Uterus (tissue), 4 donors: Measurements from ENCODE around the gene COL5A1. TPM values are rescaled to one million over a fixed set of nuclear protein-coding genes. Genes with fewer than 3 reads are reported as not detected.

Experiments used
- DNase-seq, 2 donors: peaks; one replicate each; pipeline ENCODE4 v3.0.0-alpha.2; 2019 to 2020
- H3K27ac ChIP-seq, 2 donors: fragments of 200-600 bp; sonication (generic); 1 replicate in 1 of 2; 2 replicates in 1 of 2; pipeline ENCODE4 v1.5.1; 2016 to 2018
- H3K27me3 ChIP-seq, 2 donors: fragments of 200-600 bp; sonication (generic); one replicate each; pipeline ENCODE4 v1.5.1; 2018 to 2019; ENCODE audit warnings: control low read depth in 1 of 2
- H3K36me3 ChIP-seq, 2 donors: fragments of 200-600 bp; sonication (generic); one replicate each; pipeline ENCODE4 v1.5.1; 2019; ENCODE audit warnings: control low read depth in 1 of 2
- H3K4me1 ChIP-seq, 2 donors: fragments of 200-600 bp; sonication (generic); one replicate each; pipeline ENCODE4 v1.5.1; 2018 to 2019; ENCODE audit warnings: control low read depth in 1 of 2
- H3K4me3 ChIP-seq, 2 donors: fragments of 200-600 bp; sonication (generic); 1 replicate in 1 of 2; 2 replicates in 1 of 2; pipeline ENCODE4 v1.5.1; 2018 to 2019; ENCODE audit warnings: mild to moderate bottlenecking in 1 of 2
- H3K9me3 ChIP-seq, 2 donors: fragments of 200-600 bp; sonication (generic); one replicate each; pipeline ENCODE4 v1.5.1; 2019; ENCODE audit warnings: control low read depth in 1 of 2
- POLR2A ChIP-seq, 2 donors: fragments of 450-650 bp; IDR thresholded peaks; one replicate each; pipeline ENCODE4 v1.6.1; 2016; ENCODE audit warnings: antibody characterized with exemption in 2 of 2, mild to moderate bottlenecking in 1 of 2, moderate library complexity in 1 of 2
- intact Hi-C: fragments of 100-400 bp; cut with DNase I; formaldehyde crosslinking; loops from one replicate; pipeline ENCODE4 v1.15.1; 2023; ENCODE audit warnings: low total_unique reads
- total RNA-seq, 4 donors: library from RNA; depleted of rRNA in 3 of 4; stranded (reverse); fragments of >200 nt in 3 of 4; gene quantifications; one replicate each; pipeline versions ENCODE4 v1.1.0 to v1.2.4, GENCODE V29; 2014 to 2023
- TF ChIP-seq, protein P1 (sequence below), 4 experiments: fragments of 200-600 bp in 2 of 4; fragments of 450-650 bp in 2 of 4; sonication (generic) in 2 of 4; IDR thresholded peaks; one replicate each; pipeline ENCODE4 v1.5.1; 2016 to 2019; ENCODE audit warnings: antibody characterized with exemption in 4 of 4, mild to moderate bottlenecking in 2 of 4, moderate library complexity in 1 of 4
- donor health status: DM: yes; HTN: yes; CAD: no.

COL5A1 gene
- total RNA-seq, 4 donors from 2014 or later = 21.2 to 604 (median 129) TPM

DNA sequence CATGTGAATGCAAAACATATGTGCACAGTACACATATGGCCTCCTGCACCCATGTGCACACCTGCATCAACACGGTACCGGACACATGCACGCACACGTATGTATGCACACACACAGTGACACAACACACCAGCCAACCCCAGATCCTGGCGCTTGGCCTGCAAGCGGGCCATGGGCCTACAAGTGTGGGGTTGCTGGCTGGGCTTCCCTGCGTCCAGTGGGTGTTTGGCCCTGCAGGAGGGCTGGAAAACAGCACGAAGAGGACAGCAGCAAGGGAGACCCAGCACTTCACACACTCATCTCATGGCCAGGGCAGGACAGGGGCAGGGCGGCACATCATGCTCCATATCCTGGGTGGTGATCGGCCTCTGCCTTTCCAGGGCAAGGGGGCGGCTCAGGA is 77.7 kb downstream of the COL5A1 start:
- DNase-seq = no peak
- no peaks in the 10 kb centered on the region for H3K9me3 ChIP-seq
- no peak overlapping the region for H3K4me3 ChIP-seq
- TF ChIP-seq, protein P1, sequence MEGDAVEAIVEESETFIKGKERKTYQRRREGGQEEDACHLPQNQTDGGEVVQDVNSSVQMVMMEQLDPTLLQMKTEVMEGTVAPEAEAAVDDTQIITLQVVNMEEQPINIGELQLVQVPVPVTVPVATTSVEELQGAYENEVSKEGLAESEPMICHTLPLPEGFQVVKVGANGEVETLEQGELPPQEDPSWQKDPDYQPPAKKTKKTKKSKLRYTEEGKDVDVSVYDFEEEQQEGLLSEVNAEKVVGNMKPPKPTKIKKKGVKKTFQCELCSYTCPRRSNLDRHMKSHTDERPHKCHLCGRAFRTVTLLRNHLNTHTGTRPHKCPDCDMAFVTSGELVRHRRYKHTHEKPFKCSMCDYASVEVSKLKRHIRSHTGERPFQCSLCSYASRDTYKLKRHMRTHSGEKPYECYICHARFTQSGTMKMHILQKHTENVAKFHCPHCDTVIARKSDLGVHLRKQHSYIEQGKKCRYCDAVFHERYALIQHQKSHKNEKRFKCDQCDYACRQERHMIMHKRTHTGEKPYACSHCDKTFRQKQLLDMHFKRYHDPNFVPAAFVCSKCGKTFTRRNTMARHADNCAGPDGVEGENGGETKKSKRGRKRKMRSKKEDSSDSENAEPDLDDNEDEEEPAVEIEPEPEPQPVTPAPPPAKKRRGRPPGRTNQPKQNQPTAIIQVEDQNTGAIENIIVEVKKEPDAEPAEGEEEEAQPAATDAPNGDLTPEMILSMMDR (IDR thresholded peaks at IDR 0.05) = no peak
- no peaks in the 10 kb centered on the region for H3K4me1 ChIP-seq
- H3K27me3 ChIP-seq = no peaks in the 10 kb centered on the region
- intact Hi-C loops = no loop called here
- H3K36me3 ChIP-seq = no peaks in the 10 kb centered on the region
- no peak overlapping the region for H3K27ac ChIP-seq

DNA sequence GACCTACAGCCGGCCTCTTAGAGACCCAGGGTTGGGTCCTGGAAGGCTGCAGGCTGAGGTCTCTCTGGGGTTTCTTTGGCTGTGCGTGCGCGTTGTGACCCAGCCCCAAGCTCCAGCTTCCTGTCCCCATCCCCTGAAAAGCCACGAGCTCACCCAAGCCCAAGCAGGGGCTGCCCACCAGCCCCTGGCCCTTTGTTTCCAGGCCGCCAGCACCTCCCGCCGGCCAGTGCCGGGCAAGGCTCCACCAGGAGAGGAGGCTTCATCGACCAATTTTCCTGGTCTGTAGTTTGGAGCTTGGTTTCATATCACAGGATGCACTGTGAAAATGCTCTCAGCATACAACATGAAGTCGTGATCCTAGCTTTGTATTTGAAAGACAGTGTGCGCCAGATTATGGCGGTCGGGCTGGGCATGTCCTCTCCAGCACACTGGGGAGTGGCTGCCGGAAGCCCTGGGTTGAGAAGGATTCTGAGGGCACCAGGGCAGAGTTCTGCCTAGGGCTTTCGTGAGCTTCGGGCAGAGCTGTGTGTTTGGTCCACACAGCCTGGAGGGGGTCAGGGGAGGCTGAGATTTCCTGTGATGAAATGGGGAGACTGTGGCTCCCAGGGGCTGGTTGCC is 78.6 kb downstream of the COL5A1 start:
- no peak for DNase-seq
- no peak overlapping the region for H3K27ac ChIP-seq
- H3K27me3 ChIP-seq = no peaks in the 10 kb centered on the region
- no peak overlapping the region for H3K4me3 ChIP-seq
- no peak for TF ChIP-seq POLR2A (IDR thresholded peaks at IDR 0.05)
- TF ChIP-seq, protein P1 (IDR thresholded peaks at IDR 0.05) = no peak
- H3K4me1 ChIP-seq = no peaks in the 10 kb centered on the region
- intact Hi-C loops = no loop called here
- H3K9me3 ChIP-seq = no peaks in the 10 kb centered on the region
- no peaks in the 10 kb centered on the region for H3K36me3 ChIP-seq

DNA sequence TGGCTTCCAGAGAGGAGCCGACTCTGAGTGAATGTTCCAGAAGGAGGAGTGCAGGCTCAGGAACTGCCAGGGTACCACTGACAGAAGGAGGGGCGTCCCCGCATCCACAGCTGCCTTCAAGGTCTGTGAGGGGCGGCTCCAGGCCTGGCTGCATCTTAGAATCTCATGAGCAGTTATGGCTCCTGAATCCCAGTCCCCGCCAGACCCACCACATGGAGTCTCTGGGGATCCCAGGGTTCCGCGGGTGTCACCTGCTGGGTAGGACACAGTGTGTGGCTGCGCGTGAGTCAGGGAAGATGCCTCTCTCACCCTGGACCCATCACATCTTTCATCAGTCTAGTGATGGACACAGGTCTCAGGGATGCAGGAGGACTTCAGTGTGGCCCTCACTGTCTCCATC is 79.2 kb downstream of the COL5A1 start:
- intact Hi-C loops = no loop called here
- no peak for DNase-seq
- H3K27me3 ChIP-seq = no peaks in the 10 kb centered on the region
- H3K4me1 ChIP-seq = no peaks in the 10 kb centered on the region
- no peaks in the 10 kb centered on the region for H3K9me3 ChIP-seq
- no peak for TF ChIP-seq POLR2A (IDR thresholded peaks at IDR 0.05)
- TF ChIP-seq, protein P1 (IDR thresholded peaks at IDR 0.05) = no peak
- no peak overlapping the region for H3K4me3 ChIP-seq
- peak overlapping the region in 1 of 2 donors; percentile 18 for H3K27ac ChIP-seq
- no peaks in the 10 kb centered on the region for H3K36me3 ChIP-seq

DNA sequence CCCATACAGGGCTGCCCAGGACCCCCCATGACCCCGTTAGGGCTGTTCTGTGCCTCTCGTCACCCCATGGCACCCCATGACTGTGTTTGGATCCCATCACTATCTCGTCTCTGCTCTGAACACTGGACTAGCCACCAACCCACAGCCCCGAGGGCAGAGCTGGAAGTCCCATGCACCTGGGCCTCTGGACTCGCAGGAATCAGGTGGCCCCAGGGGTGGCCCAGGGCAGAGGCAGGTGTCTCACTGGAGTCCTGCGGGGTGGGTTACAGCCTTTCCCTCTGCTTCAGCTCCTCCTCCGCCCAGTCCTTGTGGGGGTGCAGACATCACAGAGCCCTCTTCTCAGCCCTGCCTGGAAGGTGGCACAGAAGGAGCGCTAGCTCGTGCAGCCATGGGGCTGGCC is 79.7 kb downstream of the COL5A1 start:
- H3K36me3 ChIP-seq = no peaks in the 10 kb centered on the region
- peak overlapping the region in 1 of 2 donors; percentile 18 for H3K27ac ChIP-seq
- no peak overlapping the region for H3K4me3 ChIP-seq
- intact Hi-C loops = no loop called here
- TF ChIP-seq, protein P1 (IDR thresholded peaks at IDR 0.05) = no peak
- no peak for TF ChIP-seq POLR2A (IDR thresholded peaks at IDR 0.05)
- no peaks in the 10 kb centered on the region for H3K27me3 ChIP-seq
- no peak for DNase-seq
- H3K4me1 ChIP-seq = no peaks in the 10 kb centered on the region
- H3K9me3 ChIP-seq = no peaks in the 10 kb centered on the region

GRCh38 chr9:134722120-134722701 is 80.6 kb downstream of the COL5A1 start:
- TF ChIP-seq POLR2A (IDR thresholded peaks at IDR 0.05) = no peak
- TF ChIP-seq, protein P1 (IDR thresholded peaks at IDR 0.05) = no peak
- no peak overlapping the region for H3K27ac ChIP-seq
- no peak for DNase-seq
- H3K27me3 ChIP-seq = no peaks in the 10 kb centered on the region
- no peaks in the 10 kb centered on the region for H3K36me3 ChIP-seq
- H3K9me3 ChIP-seq = no peaks in the 10 kb centered on the region
- intact Hi-C loops = no loop called here
- H3K4me3 ChIP-seq = no peak overlapping the region
- no peaks in the 10 kb centered on the region for H3K4me1 ChIP-seq
